Bronchial epithelial cell (primary cell): ENCODE measurements around the gene MRPL38. TPM values are rescaled to one million over a fixed set of nuclear protein-coding genes. Genes with fewer than 3 reads are reported as not detected.
"Not testable (repeated sequence)": the region's sequence is repeated elsewhere in the genome, so short reads cannot be mapped to it uniquely, and the experiment has no call there.

Source experiments
- DNase-seq: peaks from one replicate; pipeline ENCODE4 v3.0.0-alpha.2; 2010; ENCODE audit warnings: low read depth
- FAIRE-seq: peaks from 2 replicates; lab custom pipeline; 2011; peaks lifted over from hg19 to GRCh38; lab: Jason Lieb, UNC
- H3K27me3 ChIP-seq: 2 replicates; pipeline ENCODE4 v1.5.1; 2011; ENCODE audit warnings: low read length; ENCODE audit not compliant: control insufficient read depth, insufficient read depth
- H3K36me3 ChIP-seq: 2 replicates; pipeline ENCODE4 v1.5.1; 2011; ENCODE audit warnings: low read length; ENCODE audit not compliant: control insufficient read depth, insufficient read depth
- H3K4me3 ChIP-seq: 2 replicates; pipeline ENCODE4 v1.5.1; 2011; ENCODE audit warnings: mild to moderate bottlenecking, low read depth, low read length, control low read depth
- total RNA-seq: library from RNA; depleted of rRNA; stranded (reverse); fragments of >200 nt; gene quantifications from 2 replicates; pipeline ENCODE4 v1.2.1, GENCODE V29; 2014
- TF ChIP-seq, protein P1 (sequence below): IDR thresholded peaks from 2 replicates; pipeline ENCODE4 v1.5.1; 2011; ENCODE audit warnings: mild to moderate bottlenecking, moderate library complexity, low read length, control low read depth, inconsistent platforms; ENCODE audit not compliant: insufficient read depth, severe bottlenecking

The MRPL38 gene
- total RNA-seq, 1 donor from 2014 or later = 27.4 TPM

DNA sequence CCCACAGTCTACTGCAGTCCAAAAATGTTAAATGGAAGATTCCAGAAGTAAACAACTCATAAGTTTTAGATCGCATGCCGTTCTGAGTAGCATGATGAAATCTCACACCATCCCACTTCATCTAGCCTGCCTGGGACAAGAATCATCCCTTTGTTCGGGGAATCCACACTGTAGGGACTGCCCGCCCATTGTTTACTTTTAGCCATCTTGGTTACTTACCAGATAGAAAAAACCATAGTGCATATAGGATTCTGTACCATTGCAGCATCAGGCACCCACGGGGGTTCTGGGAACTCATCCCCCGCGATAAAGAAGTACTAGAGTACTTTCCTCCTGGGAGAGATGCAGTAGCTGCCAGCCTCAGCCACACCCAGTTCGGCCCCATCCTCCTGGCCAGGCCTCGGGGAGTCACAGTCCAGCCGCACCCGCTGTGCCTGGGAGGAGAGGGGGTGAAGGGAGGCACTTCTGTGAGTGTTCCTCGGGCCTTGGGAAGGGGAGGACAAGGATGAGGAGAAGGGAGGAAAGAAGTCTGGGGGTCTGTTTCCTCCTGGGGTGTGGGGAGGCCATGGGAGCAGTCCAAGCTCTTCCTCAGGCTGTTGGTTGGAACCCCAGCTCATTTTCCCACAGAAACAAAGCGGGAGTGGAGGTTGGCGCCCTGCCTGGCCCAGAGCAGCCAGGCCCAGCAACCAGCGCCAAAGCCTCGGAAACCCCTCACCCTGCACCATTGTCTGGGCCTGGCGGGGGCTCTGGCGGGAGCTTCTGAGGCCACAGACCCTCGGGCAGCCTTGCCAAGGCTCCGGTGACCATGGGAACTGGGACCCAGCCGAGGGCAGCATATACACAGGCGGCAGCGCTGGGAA, 35.2 kb downstream of the MRPL38 start:
- Histone ChIP-seq H3K4me3 (no peak overlapping the region), H3K36me3 (no peaks in the 10 kb centered on the region), H3K27me3 (no peaks in the 10 kb centered on the region)
- no peak for FAIRE-seq
- DNase-seq = peak; percentile 54
- TF ChIP-seq, protein P1, sequence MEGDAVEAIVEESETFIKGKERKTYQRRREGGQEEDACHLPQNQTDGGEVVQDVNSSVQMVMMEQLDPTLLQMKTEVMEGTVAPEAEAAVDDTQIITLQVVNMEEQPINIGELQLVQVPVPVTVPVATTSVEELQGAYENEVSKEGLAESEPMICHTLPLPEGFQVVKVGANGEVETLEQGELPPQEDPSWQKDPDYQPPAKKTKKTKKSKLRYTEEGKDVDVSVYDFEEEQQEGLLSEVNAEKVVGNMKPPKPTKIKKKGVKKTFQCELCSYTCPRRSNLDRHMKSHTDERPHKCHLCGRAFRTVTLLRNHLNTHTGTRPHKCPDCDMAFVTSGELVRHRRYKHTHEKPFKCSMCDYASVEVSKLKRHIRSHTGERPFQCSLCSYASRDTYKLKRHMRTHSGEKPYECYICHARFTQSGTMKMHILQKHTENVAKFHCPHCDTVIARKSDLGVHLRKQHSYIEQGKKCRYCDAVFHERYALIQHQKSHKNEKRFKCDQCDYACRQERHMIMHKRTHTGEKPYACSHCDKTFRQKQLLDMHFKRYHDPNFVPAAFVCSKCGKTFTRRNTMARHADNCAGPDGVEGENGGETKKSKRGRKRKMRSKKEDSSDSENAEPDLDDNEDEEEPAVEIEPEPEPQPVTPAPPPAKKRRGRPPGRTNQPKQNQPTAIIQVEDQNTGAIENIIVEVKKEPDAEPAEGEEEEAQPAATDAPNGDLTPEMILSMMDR = no peak

DNA sequence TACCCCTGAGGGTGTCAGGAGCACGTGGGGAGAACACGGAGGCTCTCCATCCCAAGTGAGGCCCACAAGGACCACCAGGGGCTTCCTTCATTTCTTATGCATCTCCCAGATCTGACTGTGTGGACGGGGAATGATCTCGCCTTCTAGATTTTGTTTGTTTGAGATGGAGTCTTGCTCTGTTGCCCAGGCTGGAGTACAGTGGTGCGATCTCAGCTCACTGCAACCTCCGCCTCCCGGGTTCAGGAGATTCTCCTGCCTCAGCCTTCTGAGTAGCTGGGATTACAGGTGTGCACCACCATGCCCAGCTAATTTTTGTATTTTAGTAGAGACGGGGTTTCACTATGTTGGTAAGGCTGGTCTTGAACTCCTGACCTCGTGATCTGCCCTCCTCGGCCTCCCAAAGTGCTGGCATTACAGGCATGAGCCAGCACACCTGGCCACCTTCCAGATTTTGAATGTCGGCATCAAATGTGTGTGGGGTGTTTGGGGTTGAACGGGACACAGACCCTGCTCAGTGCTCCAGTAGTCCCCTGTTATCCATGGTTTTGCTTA, 35.9 kb downstream of the MRPL38 start:
- FAIRE-seq, H3K27me3 ChIP-seq, DNase-seq, H3K36me3 ChIP-seq, H3K4me3 ChIP-seq: not testable (repeated sequence)

DNA sequence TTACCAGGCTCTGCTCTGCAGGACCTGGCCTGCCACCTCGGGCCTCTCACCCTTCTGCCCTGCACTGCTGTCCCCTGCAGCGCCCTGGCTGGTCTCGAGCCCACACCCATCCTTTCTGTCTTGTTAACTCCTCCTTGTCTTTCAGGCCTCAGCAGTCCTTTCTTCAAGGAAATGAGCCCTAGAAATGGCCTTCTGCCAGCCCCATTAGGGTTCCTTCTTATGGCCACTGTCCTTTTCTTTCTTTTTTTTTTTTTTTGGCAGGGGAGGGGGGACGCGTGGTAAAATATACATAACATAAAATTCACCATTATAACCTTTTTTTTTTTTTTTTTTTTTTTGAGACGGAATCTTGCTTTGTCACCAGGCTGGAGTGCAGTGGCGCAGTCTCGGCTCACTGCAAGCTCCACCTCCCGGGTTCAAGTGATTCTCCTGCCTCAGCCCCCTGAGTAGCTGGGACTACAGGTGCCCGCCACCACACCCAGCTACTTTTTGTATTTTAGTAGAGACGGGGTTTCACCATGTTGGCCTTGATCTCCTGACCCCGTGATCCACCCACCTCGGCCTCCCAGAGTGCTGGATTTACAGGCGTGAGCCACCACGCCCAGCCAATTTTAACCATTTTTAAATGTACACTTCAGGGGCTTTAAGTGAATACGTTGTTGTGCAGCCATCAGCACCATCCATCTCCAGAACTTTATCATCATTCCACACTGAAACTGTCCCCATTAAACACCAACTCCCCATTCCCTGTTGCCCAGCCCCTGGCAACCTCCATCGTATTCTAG, 39.1 kb downstream of the MRPL38 start:
- not testable (repeated sequence) for DNase-seq, H3K36me3 ChIP-seq, H3K27me3 ChIP-seq, FAIRE-seq, H3K4me3 ChIP-seq

DNA sequence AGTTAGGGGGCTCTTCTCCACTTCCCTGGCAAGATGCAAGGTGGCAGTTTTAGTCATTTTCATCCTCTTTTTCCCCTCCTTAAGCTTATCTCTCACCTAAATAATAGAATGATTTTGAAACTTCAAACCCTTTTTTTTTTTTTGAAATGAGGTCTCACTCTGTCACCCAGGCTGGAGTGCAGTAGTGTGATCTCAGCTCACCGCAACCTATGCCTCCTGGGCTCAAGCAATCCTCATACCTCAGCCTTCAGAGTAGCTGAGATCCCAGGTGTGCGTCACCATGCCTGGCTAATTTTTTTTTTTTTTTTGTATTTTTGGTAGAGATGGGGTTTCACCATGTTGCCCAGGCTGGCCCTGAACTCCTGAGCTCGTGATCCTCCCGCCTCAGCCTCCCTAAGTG, 39.8 kb downstream of the MRPL38 start:
- H3K27me3 ChIP-seq, FAIRE-seq, H3K36me3 ChIP-seq, H3K4me3 ChIP-seq: not testable (repeated sequence)
- peak; percentile 69 for DNase-seq

DNA sequence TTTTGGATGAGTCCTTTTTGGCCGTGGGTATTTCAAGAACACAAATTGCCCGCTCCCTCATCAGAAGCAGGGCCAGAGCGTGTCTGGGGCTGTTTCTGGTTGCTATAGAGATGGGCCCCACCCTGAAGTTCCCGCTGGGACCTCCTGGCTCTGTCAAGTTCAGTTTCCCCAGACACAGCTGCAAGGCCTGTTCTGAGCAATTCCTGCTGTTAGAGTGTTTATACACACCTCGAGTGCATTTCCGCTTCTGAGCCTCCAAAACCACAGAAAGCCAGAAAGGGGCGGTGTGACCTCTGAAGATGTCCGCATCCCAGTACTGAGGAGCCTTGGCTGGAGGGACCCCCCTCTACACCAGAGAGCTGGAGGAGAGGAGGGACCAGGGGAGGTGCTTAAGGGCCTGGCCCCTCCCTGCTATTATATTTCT, 40.2 kb downstream of the MRPL38 start:
- DNase-seq (peak; percentile 79), FAIRE-seq (no peak)
- Histone ChIP-seq H3K36me3 (no peaks in the 10 kb centered on the region), H3K4me3 (no peak overlapping the region), H3K27me3 (no peaks in the 10 kb centered on the region)
- TF ChIP-seq, protein P1 = no peak

DNA sequence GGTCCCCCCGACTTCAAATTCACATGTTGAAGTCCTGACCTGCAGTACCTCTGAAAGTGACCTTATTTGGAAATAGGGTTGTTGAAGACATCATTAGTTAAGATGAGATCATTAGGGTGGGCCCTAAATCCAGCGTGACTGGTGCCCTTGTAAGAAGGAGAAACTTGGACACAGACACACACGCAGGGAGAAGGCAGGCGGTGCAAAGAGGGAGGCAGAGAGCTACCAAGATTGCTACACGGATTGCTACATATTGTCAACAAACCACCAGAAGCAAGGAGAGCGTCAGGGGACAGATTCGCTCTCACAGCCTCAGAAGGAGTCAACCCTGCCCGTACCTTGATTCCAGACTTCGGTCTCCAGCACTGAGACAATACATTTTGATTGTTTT, 42.8 kb downstream of the MRPL38 start:
- DNase-seq (no peak), FAIRE-seq (no peak)
- no peak overlapping the region for H3K4me3 ChIP-seq
- no peaks in the 10 kb centered on the region for H3K36me3 ChIP-seq
- TF ChIP-seq, protein P1 = no peak
- no peaks in the 10 kb centered on the region for H3K27me3 ChIP-seq

DNA sequence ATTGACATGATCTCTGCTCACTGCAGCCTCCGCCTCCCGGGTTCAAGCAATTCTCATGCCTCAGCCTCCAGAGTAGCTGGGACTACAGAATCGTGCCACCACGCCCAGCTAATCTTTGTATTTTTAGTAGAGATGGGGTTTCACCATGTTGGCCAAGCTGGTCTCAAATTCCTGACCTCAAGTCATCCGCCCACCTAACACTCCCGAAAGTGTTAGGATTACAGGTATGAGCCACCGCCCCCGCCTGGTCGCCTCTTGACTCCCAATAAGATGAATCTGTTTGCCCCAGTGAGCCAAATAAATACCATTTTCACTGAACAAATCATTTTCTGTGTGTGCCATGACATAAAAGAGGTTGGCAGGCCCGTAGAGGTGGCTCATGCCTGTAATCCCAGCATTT, 45.3 kb downstream of the MRPL38 start:
- H3K36me3 ChIP-seq, DNase-seq, H3K4me3 ChIP-seq, FAIRE-seq, H3K27me3 ChIP-seq: not testable (repeated sequence)
